Keratinocyte (primary cell): ENCODE data around the gene KIF16B. TPM values are rescaled to one million over a fixed set of nuclear protein-coding genes. Genes with fewer than 3 reads are reported as not detected.

Source experiments
- DNase-seq: peaks from one replicate; pipeline ENCODE4 v3.0.0-alpha.2; 2011; ENCODE audit warnings: low read depth, missing footprints, low spot score
- FAIRE-seq: peaks from 2 replicates; lab custom pipeline; 2011; peaks lifted over from hg19 to GRCh38; lab: Jason Lieb, UNC
- H2AFZ ChIP-seq: 2 replicates; pipeline ENCODE4 v1.6.0; 2012; ENCODE audit warnings: low read length, control low read depth, inconsistent platforms; ENCODE audit not compliant: control insufficient read depth
- H3K27ac ChIP-seq: 2 replicates; pipeline ENCODE4 v1.5.1; 2011; ENCODE audit warnings: low read length; ENCODE audit not compliant: control insufficient read depth, insufficient read depth
- H3K27me3 ChIP-seq: 3 replicates; pipeline ENCODE4 v1.6.0; 2011; ENCODE audit warnings: low read length; ENCODE audit not compliant: control insufficient read depth, insufficient read depth; ENCODE audit errors: extremely low read depth
- H3K36me3 ChIP-seq, 2 experiments: 2 replicates in 1 of 2; 3 replicates in 1 of 2; pipeline ENCODE4 v1.5.1; 2011; ENCODE audit warnings: low read length in 2 of 2, mild to moderate bottlenecking in 1 of 2; ENCODE audit not compliant: control insufficient read depth in 2 of 2, insufficient read depth in 2 of 2; ENCODE audit errors: extremely low read depth in 1 of 2
- H3K4me1 ChIP-seq: 3 replicates; pipeline ENCODE4 v1.5.1; 2011; ENCODE audit warnings: low read length; ENCODE audit not compliant: control insufficient read depth, insufficient read depth; ENCODE audit errors: extremely low read depth
- H3K4me2 ChIP-seq: 3 replicates; pipeline ENCODE4 v1.6.0; 2011; ENCODE audit warnings: low read depth, low read length; ENCODE audit not compliant: control insufficient read depth, insufficient read depth; ENCODE audit errors: extremely low read depth
- H3K4me3 ChIP-seq, 3 experiments: fragments of 200-600 bp in 1 of 3; sonication (generic) in 1 of 3; 2 replicates in 2 of 3; 3 replicates in 1 of 3; pipeline ENCODE4 v1.5.1; 2011 to 2016; ENCODE audit warnings: low read length in 3 of 3, mild to moderate bottlenecking in 3 of 3, control low read depth in 2 of 3, inconsistent platforms in 1 of 3, low read depth in 1 of 3, mixed read lengths in 1 of 3, mixed run types in 1 of 3, moderate library complexity in 1 of 3; ENCODE audit not compliant: control insufficient read depth in 2 of 3, insufficient read depth in 2 of 3; ENCODE audit errors: extremely low read depth in 1 of 3
- H3K79me2 ChIP-seq: 2 replicates; pipeline ENCODE4 v1.6.0; 2012; ENCODE audit warnings: low read length; ENCODE audit not compliant: control insufficient read depth, insufficient read depth
- H3K9ac ChIP-seq: 3 replicates; pipeline ENCODE4 v1.6.0; 2011; ENCODE audit warnings: low read length; ENCODE audit not compliant: control insufficient read depth, insufficient read depth; ENCODE audit errors: extremely low read depth
- H3K9me1 ChIP-seq: 3 replicates; pipeline ENCODE4 v1.6.0; 2011; ENCODE audit warnings: low read length; ENCODE audit not compliant: control insufficient read depth, insufficient read depth; ENCODE audit errors: extremely low read depth
- H3K9me3 ChIP-seq: 2 replicates; pipeline ENCODE4 v1.5.1; 2012; ENCODE audit warnings: low read depth, low read length; ENCODE audit not compliant: control insufficient read depth
- H4K20me1 ChIP-seq: 3 replicates; pipeline ENCODE4 v1.6.0; 2011; ENCODE audit warnings: low read length; ENCODE audit not compliant: control insufficient read depth, insufficient read depth; ENCODE audit errors: extremely low read depth
- EZH2 ChIP-seq: IDR thresholded peaks from one replicate; pipeline ENCODE4 v1.6.1; 2012; ENCODE audit warnings: inconsistent platforms, mild to moderate bottlenecking, low read length, moderate library complexity
- dilution Hi-C: fragments of 300-500 bp; cut with MboI; formaldehyde crosslinking; loops from one replicate; pipeline ENCODE4 v1.7.0; 2020; ENCODE audit warnings: low sequenced_read_pairs; ENCODE audit not compliant: extremely low pct_ligation_motif_present
- polyA plus RNA-seq, 5 experiments: library from polyadenylated mRNA; depleted of rRNA in 3 of 5; stranded (reverse) in 3 of 5; stranded (forward) in 1 of 5; unstranded in 1 of 5; fragments of >200 nt; gene quantifications; 1 replicate in 1 of 5; 2 replicates in 3 of 5; 3 replicates in 1 of 5; pipeline versions ENCODE4 v1.2.1 to v1.2.3, GENCODE V29; 2011 to 2012; ENCODE audit warnings: missing spikeins in 2 of 5, low read depth in 1 of 5, low replicate concordance in 1 of 5
- TF ChIP-seq, protein P1 (sequence below), 3 experiments: IDR thresholded peaks in 1 of 3; conservative IDR thresholded peaks in 1 of 3; optimal IDR thresholded peaks in 1 of 3; 2 replicates in 2 of 3; 3 replicates in 1 of 3; pipeline versions ENCODE3 to v1.5.1; 2011; ENCODE audit warnings: low read length in 3 of 3, mild to moderate bottlenecking in 3 of 3, moderate library complexity in 2 of 3, control low read depth in 1 of 3, inconsistent platforms in 1 of 3; ENCODE audit not compliant: insufficient read depth in 2 of 3; ENCODE audit errors: extremely low read depth in 1 of 3

Gene KIF16B
- polyA plus RNA-seq, 1 donor (not counting 4 experiments of a cell fraction or from before 2014, with no cell fraction given), result 16.1 TPM

DNA sequence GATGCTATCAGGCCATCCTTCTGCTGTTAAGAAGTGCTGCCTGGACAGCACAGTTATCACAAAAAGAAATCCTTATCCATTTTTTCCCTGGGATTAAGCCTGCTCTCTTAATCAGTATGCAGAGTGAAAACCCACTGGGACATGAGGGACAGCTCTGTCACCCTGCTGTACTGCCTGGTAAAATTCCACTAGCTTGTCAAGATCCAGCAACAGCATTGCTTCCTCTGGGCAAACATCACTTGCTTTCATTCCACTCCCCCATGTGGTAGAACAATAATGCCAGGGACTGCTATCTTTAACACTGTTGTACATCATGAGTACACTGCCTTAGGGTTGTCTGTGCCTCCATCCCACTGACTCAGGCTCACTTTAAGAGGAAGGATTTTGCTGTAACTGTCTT lies 331.3 kb downstream of the KIF16B start:
- Histone ChIP-seq H3K9me3 (no peaks in the 10 kb centered on the region), H3K79me2 (no peaks in the 10 kb centered on the region), H3K4me2 (no peak overlapping the region), H2AFZ (no peak overlapping the region), H3K27ac (no peak overlapping the region), H3K9ac (no peak overlapping the region), H3K36me3 (no peaks in the 10 kb centered on the region), H3K27me3 (no peaks in the 10 kb centered on the region), H4K20me1 (no peaks in the 10 kb centered on the region), H3K4me1 (no peaks in the 10 kb centered on the region), H3K4me3 (no peak overlapping the region), H3K9me1 (no peaks in the 10 kb centered on the region)
- FAIRE-seq (no peak), DNase-seq (no peak)
- TF ChIP-seq EZH2, result no peak
- TF ChIP-seq, protein P1, sequence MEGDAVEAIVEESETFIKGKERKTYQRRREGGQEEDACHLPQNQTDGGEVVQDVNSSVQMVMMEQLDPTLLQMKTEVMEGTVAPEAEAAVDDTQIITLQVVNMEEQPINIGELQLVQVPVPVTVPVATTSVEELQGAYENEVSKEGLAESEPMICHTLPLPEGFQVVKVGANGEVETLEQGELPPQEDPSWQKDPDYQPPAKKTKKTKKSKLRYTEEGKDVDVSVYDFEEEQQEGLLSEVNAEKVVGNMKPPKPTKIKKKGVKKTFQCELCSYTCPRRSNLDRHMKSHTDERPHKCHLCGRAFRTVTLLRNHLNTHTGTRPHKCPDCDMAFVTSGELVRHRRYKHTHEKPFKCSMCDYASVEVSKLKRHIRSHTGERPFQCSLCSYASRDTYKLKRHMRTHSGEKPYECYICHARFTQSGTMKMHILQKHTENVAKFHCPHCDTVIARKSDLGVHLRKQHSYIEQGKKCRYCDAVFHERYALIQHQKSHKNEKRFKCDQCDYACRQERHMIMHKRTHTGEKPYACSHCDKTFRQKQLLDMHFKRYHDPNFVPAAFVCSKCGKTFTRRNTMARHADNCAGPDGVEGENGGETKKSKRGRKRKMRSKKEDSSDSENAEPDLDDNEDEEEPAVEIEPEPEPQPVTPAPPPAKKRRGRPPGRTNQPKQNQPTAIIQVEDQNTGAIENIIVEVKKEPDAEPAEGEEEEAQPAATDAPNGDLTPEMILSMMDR (optimal IDR thresholded peaks at IDR 0.05 in 1 of 3, IDR thresholded peaks at IDR 0.05 in 1 of 3, conservative IDR thresholded peaks at IDR 0.05 in 1 of 3; ENCODE audit: extremely low read depth in 1 of 3, insufficient read depth in 2 of 3, low read length in 3 of 3), result peak in 1 of 3 experiments; percentile 15
- dilution Hi-C loops, result no loop called here

DNA sequence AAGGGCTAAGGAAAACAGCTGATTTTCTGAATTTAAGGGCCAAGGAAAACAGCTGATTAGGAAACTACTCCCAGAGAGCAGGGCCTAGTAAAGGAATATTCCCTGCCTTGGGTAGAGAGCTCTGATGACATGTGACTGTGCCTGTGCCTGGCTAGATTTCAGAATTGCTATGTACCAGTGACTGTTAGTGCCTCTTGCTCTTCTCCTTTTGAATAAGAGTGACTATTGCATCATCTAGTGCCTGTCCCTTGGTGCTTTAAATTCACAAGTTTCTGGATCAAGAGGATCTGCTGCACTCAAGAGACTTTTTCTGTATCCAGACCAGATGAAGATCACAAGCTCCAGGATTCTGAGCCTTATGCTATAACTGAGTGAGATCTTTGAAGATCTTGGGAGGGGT lies 332.9 kb downstream of the KIF16B start:
- dilution Hi-C loops, result no loop called here
- H3K4me2 ChIP-seq, result no peak overlapping the region
- TF ChIP-seq, protein P1 (optimal IDR thresholded peaks at IDR 0.05 in 1 of 3, IDR thresholded peaks at IDR 0.05 in 1 of 3, conservative IDR thresholded peaks at IDR 0.05 in 1 of 3; ENCODE audit: extremely low read depth in 1 of 3, insufficient read depth in 2 of 3, low read length in 3 of 3), result no peak
- no peak for TF ChIP-seq EZH2

More for the DNA sequence above, 332.9 kb downstream of the KIF16B start:
- Histone ChIP-seq H3K27me3 (no peaks in the 10 kb centered on the region), H3K79me2 (no peaks in the 10 kb centered on the region), H3K27ac (no peak overlapping the region), H3K9me1 (no peaks in the 10 kb centered on the region), H3K4me3 (no peak overlapping the region), H3K9ac (no peak overlapping the region), H2AFZ (no peak overlapping the region), H3K36me3 (no peaks in the 10 kb centered on the region), H3K4me1 (no peaks in the 10 kb centered on the region), H3K9me3 (no peaks in the 10 kb centered on the region), H4K20me1 (no peaks in the 10 kb centered on the region)
- DNase-seq, result no peak
- no peak for FAIRE-seq
